T-helper 1 cell treated with Interleukin-12 subunit alpha and Interleukin-12 subunit beta and Interleukin-4 antibody, amounts not matched to agents 30 ng/mL and 1 ng/mL, for 36 hours (primary cell): ENCODE results near the gene HIBCH. TPM values are rescaled to one million over a fixed set of nuclear protein-coding genes. Genes with fewer than 3 reads are reported as not detected.
"Not testable (repeated sequence)": the region's sequence is repeated elsewhere in the genome, so short reads cannot be mapped to it uniquely, and the experiment has no call there.

Source experiments
- intact Hi-C: fragments of 100-400 bp; cut with micrococcal nuclease; formaldehyde crosslinking; loops from one replicate; pipeline ENCODE4 v1.15.1; 2024
- total RNA-seq: library from RNA; stranded (reverse); gene quantifications from 2 replicates; pipeline ENCODE4 v1.2.3, GENCODE V29; 2022

The HIBCH gene
- total RNA-seq, 1 donor from 2014 or later = 18.8 TPM

DNA sequence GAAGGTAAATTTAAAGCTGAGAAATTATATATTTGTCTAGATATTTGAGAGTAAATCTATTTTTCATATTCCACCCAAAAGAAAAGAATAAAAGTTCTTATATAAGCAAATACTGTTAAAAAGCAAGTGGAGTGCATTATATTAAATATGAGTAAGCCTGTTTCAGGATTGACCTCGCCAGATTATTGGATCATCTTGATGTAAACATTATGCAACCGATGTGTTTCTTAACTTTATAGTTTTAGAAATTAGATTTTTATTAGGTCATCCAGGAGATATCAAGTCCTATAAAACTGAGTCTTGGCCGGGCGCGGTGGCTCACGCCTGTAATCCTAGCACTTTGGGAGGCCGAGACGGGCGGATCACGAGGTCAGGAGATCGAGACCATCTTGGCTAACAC, 156.8 kb downstream of the HIBCH start:
- intact Hi-C loops = no loop called here

GRCh38 chr2:190159453-190159852, 160.2 kb downstream of the HIBCH start:
- intact Hi-C loops = no loop called here

DNA sequence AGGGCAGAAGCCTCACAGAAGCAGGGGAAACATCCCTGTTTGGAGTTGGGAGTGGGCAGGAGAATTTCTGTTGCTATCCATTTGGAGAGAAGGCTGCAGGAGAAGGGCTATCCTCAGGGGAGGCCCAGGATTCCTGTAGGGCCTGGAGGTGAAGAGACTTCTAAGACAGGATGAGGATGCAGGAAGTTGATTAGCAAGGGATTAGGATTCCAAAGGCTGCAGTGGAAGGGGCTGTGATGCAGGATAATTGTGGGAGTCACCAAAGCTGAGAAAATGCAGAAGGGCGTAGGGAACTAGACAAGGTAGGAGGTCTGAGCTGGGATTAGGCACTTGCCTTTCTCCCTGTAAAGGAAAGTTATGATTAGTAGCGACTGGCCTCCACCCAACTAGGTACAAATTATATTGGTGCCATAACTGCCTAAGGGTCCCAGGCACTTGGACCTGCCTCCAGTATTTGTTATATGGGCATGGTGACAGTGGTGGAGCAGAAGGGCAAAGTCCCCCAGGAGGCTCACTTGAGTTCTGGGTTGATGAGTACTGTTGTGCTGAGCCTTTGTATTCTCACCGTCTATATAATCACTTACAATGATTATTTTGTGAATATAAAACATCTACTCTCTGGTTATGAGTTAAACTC, 160.7 kb downstream of the HIBCH start:
- intact Hi-C loops = no loop called here

DNA sequence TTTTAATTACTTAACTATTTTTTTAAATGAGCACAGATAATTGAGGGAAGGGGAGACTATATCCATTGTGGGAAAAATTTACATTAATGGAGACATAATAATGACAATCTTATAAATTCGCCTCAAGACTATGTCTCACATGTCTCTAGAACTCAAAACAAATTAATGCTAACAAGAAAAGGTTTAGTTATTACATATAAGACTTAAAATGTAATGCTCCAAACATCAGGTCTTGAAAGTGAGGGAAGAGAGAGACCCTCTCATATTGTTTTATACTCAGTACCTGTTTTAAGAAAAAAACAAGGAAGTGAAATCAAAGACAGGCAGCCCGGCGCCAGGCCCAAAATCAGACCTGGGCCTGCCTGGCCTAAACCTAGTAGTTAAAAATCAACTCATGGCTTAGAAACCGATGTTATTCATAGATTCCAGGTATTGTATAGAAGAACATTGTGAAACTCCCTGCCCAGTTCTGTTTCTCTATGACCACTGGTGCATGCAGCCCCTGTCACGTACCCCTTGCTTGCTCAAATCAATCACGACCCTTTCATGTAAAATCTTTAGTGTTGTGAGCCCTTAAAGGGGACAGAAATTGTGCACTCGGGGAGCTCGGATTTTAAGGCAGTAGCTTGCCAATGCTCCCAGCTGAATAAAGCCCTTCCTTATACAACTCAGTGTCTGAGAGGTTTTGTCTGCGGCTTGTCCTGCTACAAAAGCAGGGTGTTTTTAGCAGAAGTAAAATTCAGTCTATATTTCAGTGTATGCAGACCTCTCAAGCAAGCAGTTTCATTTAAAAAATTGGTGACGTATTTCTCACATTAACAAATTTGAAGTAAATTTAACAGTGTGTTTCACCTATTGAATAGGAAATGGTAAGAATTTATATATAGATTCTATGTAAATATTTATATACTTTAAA, 161.8 kb downstream of the HIBCH start:
- intact Hi-C loops = not testable (repeated sequence)

DNA sequence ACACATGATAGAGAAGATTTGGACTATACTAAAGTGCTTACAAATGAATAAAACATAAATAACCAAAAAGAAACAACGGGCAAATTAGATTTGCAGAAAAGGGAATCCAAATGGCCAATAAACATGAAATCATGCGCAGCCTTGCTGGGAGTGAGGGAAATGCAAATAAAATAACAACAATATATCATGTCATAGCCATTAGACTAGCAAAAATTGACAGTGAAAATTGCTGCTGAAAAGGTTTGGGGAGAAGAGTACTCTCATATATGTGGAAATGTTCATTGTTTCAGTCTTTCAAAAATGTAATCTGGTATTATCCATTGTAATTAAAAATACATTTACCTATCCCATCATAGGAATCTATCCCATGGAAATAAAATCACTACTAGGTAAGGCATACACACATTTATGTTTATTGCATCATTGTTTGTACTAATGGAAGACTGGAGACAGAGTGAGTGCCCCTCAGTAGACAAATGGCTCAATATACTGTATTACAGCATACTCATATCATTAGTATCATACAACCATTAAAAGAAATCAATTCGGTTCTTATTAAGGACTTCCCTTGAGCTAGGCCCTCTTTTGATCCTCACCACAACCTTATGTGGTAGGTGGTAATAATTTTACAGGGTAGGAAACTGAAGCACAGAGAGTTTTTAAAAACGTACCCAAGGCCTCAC, 163.0 kb downstream of the HIBCH start:
- intact Hi-C loops = no loop called here

Other genes starting within 250 kb of the HIBCH start
- gene INPP1, start 23.8 kb upstream of the HIBCH start, total RNA-seq = 9.4 and 9.9 TPM in 2 replicates
- 50.4 and 53.9 TPM in 2 replicates for gene MFSD6, start 88.5 kb upstream of the HIBCH start, total RNA-seq
- gene NEMP2, start 214.9 kb upstream of the HIBCH start, total RNA-seq = 16.5 and 16.8 TPM in 2 replicates